HEK293 (cell line): ENCODE results near the gene PLIN4.
"Not testable (repeated sequence)": the region's sequence is repeated elsewhere in the genome, so short reads cannot be mapped to it uniquely, and the experiment has no call there.

ENCODE experiments used
- CTCF ChIA-PET: fragments of 350-600 bp; formaldehyde crosslinking; extraction: SDS; loops from one replicate; lab custom pipeline; 2021; ENCODE audit warnings: antibody characterized with exemption; lab: Yijun Ruan, JAX
- POLR2A ChIA-PET: fragments of 300-600 bp; formaldehyde crosslinking; extraction: SDS; loops from one replicate; lab custom pipeline; 2020; ENCODE audit warnings: antibody characterized with exemption, inconsistent platforms; lab: Yijun Ruan, JAX
- H3K27ac ChIP-seq: fragments of 200-500 bp; sonication (Bioruptor generic); 2 replicates; pipeline ENCODE4 v1.5.1; 2014; ENCODE audit warnings: low read depth, low read length, control low read depth, inconsistent platforms; ENCODE audit errors: extremely low read depth
- H3K36me3 ChIP-seq, 2 experiments: fragments of 200-500 bp in 1 of 2; sonication (Bioruptor generic) in 1 of 2; 1 replicate in 1 of 2; 2 replicates in 1 of 2; pipeline ENCODE4 v1.5.1; 2014 to 2017; ENCODE audit warnings: inconsistent platforms in 2 of 2, low read length in 2 of 2; ENCODE audit not compliant: control insufficient read depth in 2 of 2, insufficient read depth in 1 of 2
- H3K4me1 ChIP-seq: fragments of 200-500 bp; sonication (Bioruptor generic); 2 replicates; pipeline ENCODE4 v1.5.1; 2014; ENCODE audit warnings: mild to moderate bottlenecking, low read length, inconsistent platforms; ENCODE audit not compliant: control insufficient read depth, insufficient read depth
- H3K4me3 ChIP-seq: 2 replicates; pipeline ENCODE4 v1.5.1; 2011; ENCODE audit warnings: low read depth, mild to moderate bottlenecking, control low read depth, low read length, moderate library complexity
- H3K9me3 ChIP-seq: fragments of 200-500 bp; sonication (Bioruptor generic); 2 replicates; pipeline ENCODE4 v1.5.1; 2014; ENCODE audit warnings: low read depth, low read length, inconsistent platforms; ENCODE audit not compliant: control insufficient read depth, insufficient read depth
- BCL11B ChIP-seq: fragments of 450-650 bp; formaldehyde crosslinking; IDR thresholded peaks from 2 replicates; pipeline ENCODE4 v1.5.1; 2016; ENCODE audit warnings: low read depth, missing biosample characterization, missing genetic modification characterization
- KLF10 ChIP-seq: fragments of 450-650 bp; IDR thresholded peaks from 2 replicates; pipeline ENCODE4 v1.5.1; 2018; ENCODE audit warnings: missing biosample characterization, mild to moderate bottlenecking, missing genetic modification characterization
- REPIN1 ChIP-seq: fragments of 450-650 bp; formaldehyde crosslinking; IDR thresholded peaks from 2 replicates; pipeline ENCODE4 v1.5.1; 2017; ENCODE audit warnings: missing biosample characterization, missing genetic modification characterization, low read depth
- ZBTB20 ChIP-seq: fragments of 450-650 bp; formaldehyde crosslinking; IDR thresholded peaks from 2 replicates; pipeline ENCODE4 v1.5.1; 2016; ENCODE audit warnings: missing biosample characterization, missing genetic modification characterization
- ZBTB48 ChIP-seq: fragments of 450-650 bp; formaldehyde crosslinking; IDR thresholded peaks from 2 replicates; pipeline ENCODE4 v1.5.1; 2016; ENCODE audit warnings: missing biosample characterization, missing genetic modification characterization
- ZFHX2 ChIP-seq: fragments of 450-650 bp; formaldehyde crosslinking; conservative IDR thresholded peaks from 2 replicates; pipeline ENCODE4 v1.5.1; 2016; ENCODE audit warnings: missing biosample characterization, missing genetic modification characterization
- ZNF16 ChIP-seq: fragments of 450-650 bp; formaldehyde crosslinking; IDR thresholded peaks from 2 replicates; pipeline ENCODE4 v1.5.1; 2016; ENCODE audit warnings: low read depth, missing biosample characterization, missing genetic modification characterization
- ZNF214 ChIP-seq: fragments of 450-650 bp; formaldehyde crosslinking; IDR thresholded peaks from 2 replicates; pipeline ENCODE4 v1.5.1; 2017; ENCODE audit warnings: missing biosample characterization, mild to moderate bottlenecking, missing genetic modification characterization, borderline replicate concordance
- ZNF24 ChIP-seq: fragments of 450-650 bp; formaldehyde crosslinking; IDR thresholded peaks from 2 replicates; pipeline ENCODE4 v1.5.1; 2016; ENCODE audit warnings: missing biosample characterization, missing genetic modification characterization
- ZNF354C ChIP-seq: fragments of 450-650 bp; formaldehyde crosslinking; IDR thresholded peaks from 2 replicates; pipeline ENCODE4 v1.5.1; 2016; ENCODE audit warnings: missing biosample characterization, missing genetic modification characterization, low read depth, borderline replicate concordance
- ZNF501 ChIP-seq: fragments of 450-650 bp; formaldehyde crosslinking; IDR thresholded peaks from 2 replicates; pipeline ENCODE4 v1.5.1; 2016; ENCODE audit warnings: missing biosample characterization, missing genetic modification characterization
- ZSCAN30 ChIP-seq: fragments of 450-650 bp; IDR thresholded peaks from 2 replicates; pipeline ENCODE4 v1.5.1; 2018; ENCODE audit warnings: missing biosample characterization, mild to moderate bottlenecking, missing genetic modification characterization, moderate library complexity
- TF ChIP-seq, protein P1 (sequence below): fragments of 450-650 bp; formaldehyde crosslinking; IDR thresholded peaks from 2 replicates; pipeline ENCODE4 v1.5.1; 2016; ENCODE audit warnings: missing biosample characterization, missing genetic modification characterization, borderline replicate concordance
- TF ChIP-seq, protein P2 (sequence below): fragments of 450-650 bp; formaldehyde crosslinking; IDR thresholded peaks from 2 replicates; pipeline ENCODE4 v1.5.1; 2016; ENCODE audit warnings: missing biosample characterization, missing genetic modification characterization
- TF ChIP-seq, protein P3 (sequence below): fragments of 450-650 bp; formaldehyde crosslinking; IDR thresholded peaks from 2 replicates; pipeline ENCODE4 v1.5.1; 2016; ENCODE audit warnings: missing biosample characterization, missing genetic modification characterization
- TF ChIP-seq, protein P4 (sequence below): fragments of 450-650 bp; formaldehyde crosslinking; IDR thresholded peaks from 2 replicates; pipeline ENCODE4 v1.5.1; 2016; ENCODE audit warnings: missing biosample characterization, missing genetic modification characterization

PLIN4 gene

DNA sequence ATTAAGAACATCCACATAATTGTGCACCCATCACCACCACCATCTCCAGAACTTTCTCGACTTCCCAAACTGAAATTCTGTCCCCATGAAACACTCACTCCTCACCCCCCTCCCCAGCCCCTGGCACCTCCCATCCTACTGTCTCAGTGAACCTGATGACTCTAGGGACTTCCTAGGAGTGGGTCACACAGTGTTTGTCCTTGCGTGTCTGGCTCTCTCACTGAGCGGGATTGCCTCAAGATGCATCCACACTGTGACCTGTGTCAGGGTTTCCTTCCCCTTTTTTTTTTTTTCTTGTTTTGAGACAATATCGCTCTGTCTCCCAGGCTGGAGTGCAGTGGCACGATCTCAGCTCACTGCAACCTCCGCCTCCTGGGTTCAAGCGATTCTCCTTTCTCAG, 43.8 kb upstream of the PLIN4 start:
- H3K36me3 ChIP-seq, H3K27ac ChIP-seq, H3K4me1 ChIP-seq, POLR2A ChIA-PET, H3K9me3 ChIP-seq, H3K4me3 ChIP-seq: not testable (repeated sequence)
- CTCF ChIA-PET: interaction anchor here (0.6 kb wide), 1 partner anchor 420 kb away, joined by 4 read pairs; no protein-coding TSS in a partner anchor

DNA sequence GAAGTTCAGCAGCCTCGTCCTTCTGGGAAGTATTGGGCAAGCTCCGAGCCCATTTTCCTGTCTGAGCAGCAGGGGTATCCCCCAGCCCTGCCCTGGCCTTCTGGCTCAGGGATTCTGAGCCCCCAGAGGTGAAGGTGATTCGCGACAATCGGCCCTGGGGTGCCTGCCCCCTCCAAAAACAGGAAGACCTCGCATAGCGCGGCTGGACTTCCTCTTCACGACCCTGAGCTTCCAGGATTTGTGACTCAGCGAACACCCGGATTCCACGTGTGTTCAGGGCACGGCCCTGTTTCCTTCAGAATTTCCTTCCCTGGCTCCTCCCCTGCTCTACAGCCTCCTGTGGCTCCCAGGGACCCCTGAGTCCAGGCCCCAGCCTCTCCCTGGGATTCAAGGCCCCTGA, 41.3 kb upstream of the PLIN4 start, which contains the start of gene SEMA6B:
TSS of gene SEMA6B (minus strand) at position 116 of the 400 bp plus-strand sequence. CDS start 1,227 bp downstream, outside the sequence.
- Histone ChIP-seq H3K9me3 (no peaks in the 10 kb centered on the region), H3K27ac (no peak within 1 kb of the TSS), H3K4me3 (no peak within 1 kb of the TSS)
- ChIA-PET POLR2A (no interaction called here), CTCF (interaction anchor here (0.7 to 3.2 kb wide), 12 partner anchors 11 to 77 kb away, joined by 3 to 25 read pairs (median 4); partner anchors contain the start of genes LRG1 and PLIN5)
- TF ChIP-seq, protein P1, sequence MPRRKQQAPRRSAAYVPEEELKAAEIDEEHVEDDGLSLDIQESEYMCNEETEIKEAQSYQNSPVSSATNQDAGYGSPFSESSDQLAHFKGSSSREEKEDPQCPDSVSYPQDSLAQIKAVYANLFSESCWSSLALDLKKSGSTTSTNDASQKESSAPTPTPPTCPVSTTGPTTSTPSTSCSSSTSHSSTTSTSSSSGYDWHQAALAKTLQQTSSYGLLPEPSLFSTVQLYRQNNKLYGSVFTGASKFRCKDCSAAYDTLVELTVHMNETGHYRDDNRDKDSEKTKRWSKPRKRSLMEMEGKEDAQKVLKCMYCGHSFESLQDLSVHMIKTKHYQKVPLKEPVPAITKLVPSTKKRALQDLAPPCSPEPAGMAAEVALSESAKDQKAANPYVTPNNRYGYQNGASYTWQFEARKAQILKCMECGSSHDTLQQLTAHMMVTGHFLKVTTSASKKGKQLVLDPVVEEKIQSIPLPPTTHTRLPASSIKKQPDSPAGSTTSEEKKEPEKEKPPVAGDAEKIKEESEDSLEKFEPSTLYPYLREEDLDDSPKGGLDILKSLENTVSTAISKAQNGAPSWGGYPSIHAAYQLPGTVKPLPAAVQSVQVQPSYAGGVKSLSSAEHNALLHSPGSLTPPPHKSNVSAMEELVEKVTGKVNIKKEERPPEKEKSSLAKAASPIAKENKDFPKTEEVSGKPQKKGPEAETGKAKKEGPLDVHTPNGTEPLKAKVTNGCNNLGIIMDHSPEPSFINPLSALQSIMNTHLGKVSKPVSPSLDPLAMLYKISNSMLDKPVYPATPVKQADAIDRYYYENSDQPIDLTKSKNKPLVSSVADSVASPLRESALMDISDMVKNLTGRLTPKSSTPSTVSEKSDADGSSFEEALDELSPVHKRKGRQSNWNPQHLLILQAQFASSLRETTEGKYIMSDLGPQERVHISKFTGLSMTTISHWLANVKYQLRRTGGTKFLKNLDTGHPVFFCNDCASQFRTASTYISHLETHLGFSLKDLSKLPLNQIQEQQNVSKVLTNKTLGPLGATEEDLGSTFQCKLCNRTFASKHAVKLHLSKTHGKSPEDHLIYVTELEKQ (tag by site-specific recombination): no peak
- TF ChIP-seq ZNF16 (tag by site-specific recombination): peak; percentile 85
- no peak for TF ChIP-seq ZSCAN30
- TF ChIP-seq ZBTB20 (tag by site-specific recombination): no peak
- TF ChIP-seq, all 188 proteins: peak for 1
- H3K36me3 ChIP-seq: peaks cover 0 to 14% of the 10 kb centered on the region in 2 experiments; a peak in 1 of 3 replicates
- no peaks in the 10 kb centered on the region for H3K4me1 ChIP-seq

DNA sequence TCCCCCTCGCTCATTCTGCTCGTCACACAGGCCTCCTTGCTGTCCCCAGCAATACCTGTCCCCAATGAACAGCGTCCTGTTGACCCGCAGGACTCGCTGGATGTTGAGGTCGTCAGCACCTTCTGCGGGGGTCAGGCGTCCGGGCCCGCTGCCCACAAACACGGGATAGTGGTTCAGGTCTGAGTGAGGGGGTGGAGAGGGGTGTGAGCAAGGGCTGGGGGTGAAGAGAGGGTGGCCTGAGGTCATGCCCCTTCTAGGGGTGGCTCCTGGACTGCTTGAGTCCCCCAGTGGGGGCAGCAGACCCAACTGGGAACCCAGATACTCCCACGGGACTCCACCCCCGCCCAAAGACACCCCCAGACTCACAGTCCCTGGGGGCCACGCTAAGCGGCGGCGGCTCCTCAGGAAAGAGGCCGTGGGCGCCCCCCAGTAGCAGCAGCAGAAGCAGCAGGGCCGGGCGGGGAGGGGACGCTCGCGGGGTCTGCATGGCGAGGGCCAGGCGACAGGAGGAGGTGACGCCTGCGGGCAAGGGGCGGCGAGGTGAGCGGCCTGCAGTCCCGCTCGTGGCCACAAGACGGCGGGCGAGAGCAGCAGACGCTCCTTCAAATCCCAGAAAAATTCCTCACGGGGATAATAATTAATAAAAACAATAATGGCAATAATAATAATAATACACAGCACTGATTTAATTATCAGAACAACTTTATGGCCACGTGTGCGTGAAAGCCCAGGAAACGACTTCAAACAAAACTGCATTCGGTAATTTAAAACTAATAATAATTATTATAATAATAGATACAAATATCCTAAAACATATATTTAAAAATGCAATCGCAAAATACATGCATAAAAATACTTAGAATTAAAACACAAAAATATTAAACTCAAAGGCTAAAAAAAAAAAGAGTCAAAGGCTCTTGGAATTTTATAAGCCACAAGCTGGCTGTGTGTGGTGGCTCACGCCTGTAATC, 40.0 kb upstream of the PLIN4 start:
- H3K36me3 ChIP-seq: peaks cover 0 to 25% of the 10 kb centered on the region in 2 experiments; a peak in 2 of 3 replicates
- no peaks in the 10 kb centered on the region for H3K9me3 ChIP-seq
- no peak overlapping the region for H3K4me3 ChIP-seq
- ChIA-PET CTCF (interaction anchor here (0.6 to 3.2 kb wide), 13 partner anchors 8 to 1467 kb away, joined by 3 to 25 read pairs (median 4); partner anchors contain the start of gene PLIN5), POLR2A (no interaction called here)
- H3K27ac ChIP-seq: no peak overlapping the region
- no peaks in the 10 kb centered on the region for H3K4me1 ChIP-seq
- TF ChIP-seq, protein P2, sequence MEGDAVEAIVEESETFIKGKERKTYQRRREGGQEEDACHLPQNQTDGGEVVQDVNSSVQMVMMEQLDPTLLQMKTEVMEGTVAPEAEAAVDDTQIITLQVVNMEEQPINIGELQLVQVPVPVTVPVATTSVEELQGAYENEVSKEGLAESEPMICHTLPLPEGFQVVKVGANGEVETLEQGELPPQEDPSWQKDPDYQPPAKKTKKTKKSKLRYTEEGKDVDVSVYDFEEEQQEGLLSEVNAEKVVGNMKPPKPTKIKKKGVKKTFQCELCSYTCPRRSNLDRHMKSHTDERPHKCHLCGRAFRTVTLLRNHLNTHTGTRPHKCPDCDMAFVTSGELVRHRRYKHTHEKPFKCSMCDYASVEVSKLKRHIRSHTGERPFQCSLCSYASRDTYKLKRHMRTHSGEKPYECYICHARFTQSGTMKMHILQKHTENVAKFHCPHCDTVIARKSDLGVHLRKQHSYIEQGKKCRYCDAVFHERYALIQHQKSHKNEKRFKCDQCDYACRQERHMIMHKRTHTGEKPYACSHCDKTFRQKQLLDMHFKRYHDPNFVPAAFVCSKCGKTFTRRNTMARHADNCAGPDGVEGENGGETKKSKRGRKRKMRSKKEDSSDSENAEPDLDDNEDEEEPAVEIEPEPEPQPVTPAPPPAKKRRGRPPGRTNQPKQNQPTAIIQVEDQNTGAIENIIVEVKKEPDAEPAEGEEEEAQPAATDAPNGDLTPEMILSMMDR (tag by site-specific recombination): peak; percentile 68
- TF ChIP-seq ZNF214 (tag by site-specific recombination) (no peak), BCL11B (tag by site-specific recombination) (peak; percentile 21; the same call in 1 of the 2 replicates), KLF10 (0 out of 2 replicates have a peak, but pooled peaks have one; percentile 17), ZBTB48 (no peak), ZSCAN30 (no peak), ZNF501 (tag by site-specific recombination) (no peak), REPIN1 (tag by site-specific recombination) (peak; percentile 81; the same call in 1 of the 2 replicates), ZNF24 (no peak), ZFHX2 (tag by site-specific recombination) (peak; percentile 57), ZNF354C (tag by site-specific recombination) (no peak)
- TF ChIP-seq, protein P3, sequence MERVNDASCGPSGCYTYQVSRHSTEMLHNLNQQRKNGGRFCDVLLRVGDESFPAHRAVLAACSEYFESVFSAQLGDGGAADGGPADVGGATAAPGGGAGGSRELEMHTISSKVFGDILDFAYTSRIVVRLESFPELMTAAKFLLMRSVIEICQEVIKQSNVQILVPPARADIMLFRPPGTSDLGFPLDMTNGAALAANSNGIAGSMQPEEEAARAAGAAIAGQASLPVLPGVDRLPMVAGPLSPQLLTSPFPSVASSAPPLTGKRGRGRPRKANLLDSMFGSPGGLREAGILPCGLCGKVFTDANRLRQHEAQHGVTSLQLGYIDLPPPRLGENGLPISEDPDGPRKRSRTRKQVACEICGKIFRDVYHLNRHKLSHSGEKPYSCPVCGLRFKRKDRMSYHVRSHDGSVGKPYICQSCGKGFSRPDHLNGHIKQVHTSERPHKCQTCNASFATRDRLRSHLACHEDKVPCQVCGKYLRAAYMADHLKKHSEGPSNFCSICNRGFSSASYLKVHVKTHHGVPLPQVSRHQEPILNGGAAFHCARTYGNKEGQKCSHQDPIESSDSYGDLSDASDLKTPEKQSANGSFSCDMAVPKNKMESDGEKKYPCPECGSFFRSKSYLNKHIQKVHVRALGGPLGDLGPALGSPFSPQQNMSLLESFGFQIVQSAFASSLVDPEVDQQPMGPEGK: peak; percentile 49
- TF ChIP-seq, protein P4, sequence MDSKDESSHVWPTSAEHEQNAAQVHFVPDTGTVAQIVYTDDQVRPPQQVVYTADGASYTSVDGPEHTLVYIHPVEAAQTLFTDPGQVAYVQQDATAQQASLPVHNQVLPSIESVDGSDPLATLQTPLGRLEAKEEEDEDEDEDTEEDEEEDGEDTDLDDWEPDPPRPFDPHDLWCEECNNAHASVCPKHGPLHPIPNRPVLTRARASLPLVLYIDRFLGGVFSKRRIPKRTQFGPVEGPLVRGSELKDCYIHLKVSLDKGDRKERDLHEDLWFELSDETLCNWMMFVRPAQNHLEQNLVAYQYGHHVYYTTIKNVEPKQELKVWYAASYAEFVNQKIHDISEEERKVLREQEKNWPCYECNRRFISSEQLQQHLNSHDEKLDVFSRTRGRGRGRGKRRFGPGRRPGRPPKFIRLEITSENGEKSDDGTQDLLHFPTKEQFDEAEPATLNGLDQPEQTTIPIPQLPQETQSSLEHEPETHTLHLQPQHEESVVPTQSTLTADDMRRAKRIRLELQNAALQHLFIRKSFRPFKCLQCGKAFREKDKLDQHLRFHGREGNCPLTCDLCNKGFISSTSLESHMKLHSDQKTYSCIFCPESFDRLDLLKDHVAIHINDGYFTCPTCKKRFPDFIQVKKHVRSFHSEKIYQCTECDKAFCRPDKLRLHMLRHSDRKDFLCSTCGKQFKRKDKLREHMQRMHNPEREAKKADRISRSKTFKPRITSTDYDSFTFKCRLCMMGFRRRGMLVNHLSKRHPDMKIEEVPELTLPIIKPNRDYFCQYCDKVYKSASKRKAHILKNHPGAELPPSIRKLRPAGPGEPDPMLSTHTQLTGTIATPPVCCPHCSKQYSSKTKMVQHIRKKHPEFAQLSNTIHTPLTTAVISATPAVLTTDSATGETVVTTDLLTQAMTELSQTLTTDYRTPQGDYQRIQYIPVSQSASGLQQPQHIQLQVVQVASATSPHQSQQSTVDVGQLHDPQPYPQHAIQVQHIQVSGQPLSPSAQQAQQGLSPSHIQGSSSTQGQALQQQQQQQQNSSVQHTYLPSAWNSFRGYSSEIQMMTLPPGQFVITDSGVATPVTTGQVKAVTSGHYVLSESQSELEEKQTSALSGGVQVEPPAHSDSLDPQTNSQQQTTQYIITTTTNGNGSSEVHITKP (tag by site-specific recombination): no peak
